Esophagus muscularis mucosa (tissue), 4 donors: ENCODE results near the gene CCT2.

Experiments used
- EP300 ChIP-seq: sonication (generic); formaldehyde crosslinking; IDR thresholded peaks from one replicate; pipeline ENCODE4 v1.6.1; 2017; ENCODE audit warnings: antibody characterized with exemption
- POLR2A ChIP-seq: fragments of 450-650 bp; IDR thresholded peaks from one replicate; pipeline ENCODE4 v1.6.1; 2017; ENCODE audit warnings: antibody characterized with exemption, moderate library complexity, mild to moderate bottlenecking, low read depth
- TF ChIP-seq, protein P1 (sequence below), 3 experiments: fragments of 200-600 bp in 2 of 3; fragments of 450-650 bp in 1 of 3; sonication (generic) in 2 of 3; IDR thresholded peaks; one replicate each; pipeline ENCODE4 v1.5.1; 2017 to 2019; ENCODE audit warnings: antibody characterized with exemption in 3 of 3, mild to moderate bottlenecking in 2 of 3, moderate library complexity in 1 of 3

DNA sequence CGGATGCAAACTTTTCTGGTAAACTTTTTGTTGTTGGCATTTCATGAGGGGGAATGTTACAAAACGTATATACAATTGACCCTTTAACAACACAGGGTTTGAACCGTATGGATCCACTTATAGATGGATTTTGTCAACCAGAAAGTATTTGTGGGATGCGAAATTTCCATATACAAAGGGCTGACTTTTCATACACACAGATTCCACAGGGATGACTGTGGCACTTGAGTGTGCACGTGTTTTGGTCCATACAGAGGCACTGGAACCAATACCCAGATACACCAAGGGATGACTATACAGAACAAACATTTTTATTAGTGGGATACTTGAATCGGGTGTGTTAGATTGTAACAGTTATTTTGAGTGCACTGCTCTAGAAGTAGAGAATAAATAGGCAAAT is 29.8 kb upstream of the CCT2 start:
- TF ChIP-seq, protein P1, sequence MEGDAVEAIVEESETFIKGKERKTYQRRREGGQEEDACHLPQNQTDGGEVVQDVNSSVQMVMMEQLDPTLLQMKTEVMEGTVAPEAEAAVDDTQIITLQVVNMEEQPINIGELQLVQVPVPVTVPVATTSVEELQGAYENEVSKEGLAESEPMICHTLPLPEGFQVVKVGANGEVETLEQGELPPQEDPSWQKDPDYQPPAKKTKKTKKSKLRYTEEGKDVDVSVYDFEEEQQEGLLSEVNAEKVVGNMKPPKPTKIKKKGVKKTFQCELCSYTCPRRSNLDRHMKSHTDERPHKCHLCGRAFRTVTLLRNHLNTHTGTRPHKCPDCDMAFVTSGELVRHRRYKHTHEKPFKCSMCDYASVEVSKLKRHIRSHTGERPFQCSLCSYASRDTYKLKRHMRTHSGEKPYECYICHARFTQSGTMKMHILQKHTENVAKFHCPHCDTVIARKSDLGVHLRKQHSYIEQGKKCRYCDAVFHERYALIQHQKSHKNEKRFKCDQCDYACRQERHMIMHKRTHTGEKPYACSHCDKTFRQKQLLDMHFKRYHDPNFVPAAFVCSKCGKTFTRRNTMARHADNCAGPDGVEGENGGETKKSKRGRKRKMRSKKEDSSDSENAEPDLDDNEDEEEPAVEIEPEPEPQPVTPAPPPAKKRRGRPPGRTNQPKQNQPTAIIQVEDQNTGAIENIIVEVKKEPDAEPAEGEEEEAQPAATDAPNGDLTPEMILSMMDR (IDR thresholded peaks at IDR 0.05) = no peak
- TF ChIP-seq EP300 (no peak), POLR2A (no peak)
